Measurements from ENCODE around the gene ARHGAP11A.

- TF ChIP-seq CTCF (IDR thresholded peaks at IDR 0.05 in 4 of 5, conservative IDR thresholded peaks at IDR 0.05 in 1 of 5) = no peak
- no peak for TF ChIP-seq POLR2A (IDR thresholded peaks at IDR 0.05)
These were observed 42.0 kb downstream of the ARHGAP11A start for GRCh38 chr15:32657198-32657883.
